Stimulated activated CD8-positive, alpha-beta memory T cell treated with anti-CD3 and anti-CD28 coated beads, Interleukin-15, amount 100 ng/mL, for 48 hours (primary cell): ENCODE results near the gene KDM5B.

Experiments used
- DNase-seq, 2 donors: peaks; one replicate each; pipeline ENCODE4 v3.0.0-alpha.2; 2020; ENCODE audit warnings: low read depth in 2 of 2

Gene KDM5B

GRCh38 chr1:202685641-202686040 is 122.6 kb downstream of the KDM5B start:
- no peak for DNase-seq

- DNase-seq, result no peak
Measured at GRCh38 chr1:202684716-202685115, 123.5 kb downstream of the KDM5B start.

- DNase-seq, result no peak
Measured at GRCh38 chr1:202683029-202683428, 125.2 kb downstream of the KDM5B start.

GRCh38 chr1:202682477-202682876 is 125.7 kb downstream of the KDM5B start:
- DNase-seq, result no peak

- DNase-seq, result no peak
Measured at GRCh38 chr1:202681736-202682420, 126.3 kb downstream of the KDM5B start.

GRCh38 chr1:202680586-202681352 is 127.5 kb downstream of the KDM5B start:
- DNase-seq, result no peak

- no peak for DNase-seq
Measured at GRCh38 chr1:202679406-202680177, 128.6 kb downstream of the KDM5B start.

- DNase-seq, result no peak
Measured at GRCh38 chr1:202677433-202677832, 130.8 kb downstream of the KDM5B start.
